Tongue (tissue), 2 donors: ENCODE data around the gene TRPV4. TPM values are rescaled to one million over a fixed set of nuclear protein-coding genes. Genes with fewer than 3 reads are reported as not detected.

Experiments used
- DNase-seq: peaks from one replicate; pipeline ENCODE4 v3.0.0-alpha.2; 2015
- total RNA-seq: library from RNA; depleted of rRNA; stranded (reverse); fragments of >200 nt; gene quantifications from one replicate; pipeline ENCODE4 v1.2.3, GENCODE V29; 2014

Gene TRPV4
- total RNA-seq, 1 donor from 2014 or later, result 3.5 TPM

DNA sequence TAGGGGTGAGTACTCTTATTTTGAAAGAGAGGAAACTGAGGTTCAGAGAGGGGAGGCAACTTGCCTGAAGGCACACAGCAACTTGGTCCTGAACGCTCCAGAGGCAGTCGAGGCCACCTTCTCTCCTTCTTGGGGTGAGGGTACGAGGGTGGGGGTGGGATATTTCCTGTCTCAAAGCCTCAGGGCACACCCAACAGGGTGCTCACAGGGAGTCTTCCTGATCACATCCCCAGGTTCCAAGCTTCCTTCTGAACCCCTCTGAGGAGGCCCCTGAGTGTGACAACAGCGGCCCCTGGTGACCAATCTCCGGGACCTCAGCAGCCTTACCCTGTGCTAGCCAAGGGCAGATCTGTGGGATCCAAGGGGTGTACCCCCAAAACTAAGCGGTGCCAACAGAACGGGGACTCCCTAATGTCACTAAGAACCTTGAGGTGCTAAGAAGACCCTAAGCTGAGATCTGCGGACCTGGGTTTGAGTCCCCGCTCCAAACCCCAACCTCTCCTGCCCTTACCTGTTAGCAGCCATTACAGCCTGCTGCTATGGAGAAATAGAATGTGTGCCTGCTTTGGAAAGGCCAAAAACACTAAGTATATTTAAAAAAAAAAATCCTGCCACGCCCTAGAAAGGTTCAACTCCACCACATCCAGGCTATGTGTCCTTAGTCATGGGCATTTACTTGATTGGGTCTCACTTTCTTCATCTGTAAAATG lies 57.9 kb downstream of the TRPV4 start:
- DNase-seq, result peak; percentile 89

GRCh38 chr12:109773384-109774011 lies 59.7 kb downstream of the TRPV4 start:
- DNase-seq, result no peak

DNA sequence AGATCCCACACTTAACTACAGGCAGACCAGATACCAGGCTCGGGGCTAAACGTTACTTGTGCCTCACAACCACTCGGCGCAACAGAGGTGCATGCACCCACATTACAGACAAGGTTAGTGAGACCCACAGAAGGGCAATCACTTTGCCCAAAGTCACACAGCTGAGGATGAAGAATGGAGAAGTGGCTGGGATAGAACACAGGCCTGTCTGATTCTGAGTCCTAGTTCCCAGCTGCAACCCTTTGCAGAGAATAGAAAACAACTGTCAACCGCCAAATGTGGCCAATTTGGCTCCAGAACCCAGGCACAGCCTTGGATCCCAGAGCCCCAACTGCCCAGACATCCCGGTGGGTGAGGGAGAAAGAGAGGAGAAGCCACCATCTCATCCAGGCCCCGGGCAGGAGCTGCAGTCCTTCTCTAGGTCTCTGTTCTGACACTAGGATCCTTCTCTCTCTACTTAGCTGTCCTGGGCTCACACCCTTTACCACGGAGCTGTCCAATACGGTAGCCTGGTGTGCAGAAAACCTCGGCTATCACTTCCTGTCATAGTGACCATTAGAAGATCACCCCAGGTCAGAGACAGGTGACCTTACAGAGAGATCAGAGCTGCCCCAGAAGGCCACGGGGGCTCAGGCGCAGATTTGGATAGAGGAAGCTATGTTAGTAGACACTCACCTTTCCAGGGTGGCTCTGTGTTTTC lies 60.4 kb downstream of the TRPV4 start:
- DNase-seq, result no peak

DNA sequence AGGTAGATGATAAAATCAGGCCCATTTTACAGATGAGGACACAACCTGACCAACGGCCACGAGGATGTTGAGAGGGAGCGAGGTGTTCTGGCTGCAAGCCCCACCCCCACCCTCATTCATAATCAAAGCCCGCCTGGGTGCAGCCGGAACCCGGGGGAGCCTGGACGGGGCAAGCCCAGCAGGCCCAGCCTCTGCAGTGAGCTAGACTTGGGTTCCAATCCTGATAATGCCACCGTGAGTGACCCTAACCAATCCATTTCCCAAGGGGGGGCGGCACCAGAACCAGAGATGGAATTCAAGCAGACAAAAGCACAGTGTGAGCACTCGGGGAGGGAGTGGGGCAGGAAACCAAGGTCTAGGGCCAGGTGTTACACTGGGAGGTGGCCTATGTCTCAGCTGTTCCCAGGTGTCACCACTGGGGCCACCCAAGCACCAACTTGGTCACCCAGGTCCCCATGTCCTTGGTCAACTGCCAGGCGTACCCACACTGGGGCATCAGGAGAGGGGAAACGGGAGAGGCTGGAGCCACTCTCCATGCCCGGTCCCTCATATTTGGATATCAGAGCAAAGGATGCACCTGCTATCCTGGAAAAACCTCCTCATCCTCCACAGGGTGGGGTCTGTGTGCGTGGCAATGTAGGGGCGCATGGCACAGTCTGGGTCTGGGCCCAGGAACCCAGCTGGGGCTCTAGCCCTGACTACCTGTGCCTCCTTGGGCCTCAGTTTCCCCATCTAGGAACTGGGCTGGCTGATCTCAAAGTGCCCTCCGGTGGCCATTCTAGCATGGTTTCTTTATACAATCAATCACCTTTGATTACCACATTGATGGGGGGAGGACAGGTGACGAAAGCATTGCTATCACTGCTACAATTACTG lies 61.2 kb downstream of the TRPV4 start:
- no peak for DNase-seq

- DNase-seq, result no peak
Measured at GRCh38 chr12:109770861-109771670, 62.1 kb downstream of the TRPV4 start.

GRCh38 chr12:109770104-109770860 lies 62.9 kb downstream of the TRPV4 start:
- peak; percentile 15 for DNase-seq

DNA sequence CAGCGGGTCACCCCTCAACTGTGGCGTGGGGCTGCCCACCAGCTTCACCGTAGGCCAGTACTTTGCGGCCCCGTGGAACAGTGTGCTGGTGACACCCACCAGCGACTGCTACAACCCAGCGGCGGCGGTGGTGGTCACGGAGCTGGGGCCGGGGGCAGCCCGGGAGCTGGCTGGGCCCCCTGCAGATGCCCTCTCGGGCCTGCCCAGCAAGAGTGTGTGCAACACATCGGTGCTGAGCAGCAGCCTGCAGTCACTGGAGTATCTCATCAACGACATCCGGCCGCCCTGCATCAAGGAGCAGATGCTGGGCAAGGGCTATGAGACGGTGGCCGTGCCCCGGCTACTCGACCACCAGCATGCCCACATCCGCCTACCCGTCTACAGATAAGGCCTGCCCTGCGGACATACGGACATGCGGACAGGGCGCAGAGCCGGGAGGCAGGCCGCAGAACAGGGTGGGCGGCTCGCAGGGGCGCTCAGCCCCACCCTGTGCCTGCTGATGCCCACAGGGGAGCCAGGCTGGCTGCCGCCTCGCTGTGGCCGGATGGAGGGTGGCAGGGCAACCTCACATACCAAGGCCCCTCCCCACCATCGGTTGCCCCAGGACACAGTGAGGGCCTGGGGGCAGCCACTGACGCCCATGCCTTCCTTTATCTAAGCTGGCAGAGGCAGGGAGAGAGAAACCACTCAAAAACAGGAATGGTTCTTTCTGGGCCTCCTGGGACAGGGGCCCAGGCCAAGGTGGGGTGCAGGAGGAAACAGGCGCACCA lies 64.1 kb downstream of the TRPV4 start:
- no peak for DNase-seq

GRCh38 chr12:109767991-109768900 lies 65.0 kb downstream of the TRPV4 start:
- DNase-seq, result no peak

GRCh38 chr12:109767456-109767855 lies 65.7 kb downstream of the TRPV4 start:
- no peak for DNase-seq

DNA sequence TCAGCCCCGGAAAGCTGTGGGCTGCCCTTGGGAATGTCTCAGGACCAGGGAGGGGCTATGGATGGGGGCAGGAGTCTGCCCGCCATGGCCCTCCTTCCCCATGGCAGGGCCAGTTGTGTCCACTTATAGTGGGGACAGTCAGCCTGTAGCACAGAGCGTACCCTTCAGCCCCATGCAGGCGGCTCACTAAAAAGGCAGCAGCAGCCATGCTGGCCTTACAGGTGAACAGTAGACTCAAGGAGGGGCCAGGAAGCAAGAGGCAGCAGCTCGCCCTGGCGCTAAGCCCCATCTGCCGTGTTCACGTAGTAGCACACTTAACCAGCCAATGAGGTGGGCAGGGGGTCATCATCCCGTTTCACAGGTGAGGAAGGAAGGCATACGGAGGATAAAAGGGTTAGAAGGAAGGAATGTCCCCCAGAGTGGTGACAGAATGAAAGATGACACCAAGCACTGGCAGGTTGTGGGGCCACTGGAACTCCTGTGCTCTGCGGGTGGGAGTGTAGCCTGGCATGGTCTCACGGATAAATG lies 66.9 kb downstream of the TRPV4 start:
- no peak for DNase-seq

- DNase-seq, result no peak
Measured at GRCh38 chr12:109765446-109765810, 67.8 kb downstream of the TRPV4 start.

GRCh38 chr12:109764776-109765445 lies 68.3 kb downstream of the TRPV4 start:
- no peak for DNase-seq

GRCh38 chr12:109764123-109764522 lies 69.1 kb downstream of the TRPV4 start:
- DNase-seq, result no peak

DNA sequence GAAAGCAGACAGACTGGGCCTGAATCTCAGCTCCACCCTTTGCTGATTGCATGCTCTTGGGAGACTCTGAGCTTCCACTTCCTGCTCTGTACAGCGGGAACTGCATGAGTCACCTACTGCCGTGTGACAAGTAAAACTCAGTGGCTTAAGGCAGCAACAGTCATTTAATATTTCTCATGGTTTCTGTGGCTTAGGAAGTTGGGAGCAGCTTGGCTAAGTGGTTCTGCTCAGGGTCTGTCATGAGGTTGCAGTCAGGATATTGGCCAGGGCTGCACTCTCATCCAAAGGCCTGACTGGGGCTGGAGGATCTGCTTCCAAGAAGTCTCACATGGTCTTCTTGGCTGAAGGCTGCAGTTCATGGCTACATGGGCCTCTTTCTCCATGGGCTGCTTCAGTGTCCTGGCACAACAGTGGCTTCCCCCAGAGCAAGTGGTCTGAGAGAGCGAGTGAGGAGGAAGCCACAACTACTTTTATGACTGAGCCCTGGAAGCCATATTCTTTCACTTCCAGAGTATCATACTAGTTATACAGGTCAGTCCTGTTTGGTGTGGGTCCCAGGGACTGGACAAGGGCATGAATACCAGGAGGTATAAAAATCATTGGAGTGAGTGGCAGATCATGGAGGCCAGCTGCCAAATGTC lies 69.9 kb downstream of the TRPV4 start:
- DNase-seq, result no peak

- DNase-seq, result no peak
Measured at GRCh38 chr12:109762673-109763191, 70.5 kb downstream of the TRPV4 start.

DNA sequence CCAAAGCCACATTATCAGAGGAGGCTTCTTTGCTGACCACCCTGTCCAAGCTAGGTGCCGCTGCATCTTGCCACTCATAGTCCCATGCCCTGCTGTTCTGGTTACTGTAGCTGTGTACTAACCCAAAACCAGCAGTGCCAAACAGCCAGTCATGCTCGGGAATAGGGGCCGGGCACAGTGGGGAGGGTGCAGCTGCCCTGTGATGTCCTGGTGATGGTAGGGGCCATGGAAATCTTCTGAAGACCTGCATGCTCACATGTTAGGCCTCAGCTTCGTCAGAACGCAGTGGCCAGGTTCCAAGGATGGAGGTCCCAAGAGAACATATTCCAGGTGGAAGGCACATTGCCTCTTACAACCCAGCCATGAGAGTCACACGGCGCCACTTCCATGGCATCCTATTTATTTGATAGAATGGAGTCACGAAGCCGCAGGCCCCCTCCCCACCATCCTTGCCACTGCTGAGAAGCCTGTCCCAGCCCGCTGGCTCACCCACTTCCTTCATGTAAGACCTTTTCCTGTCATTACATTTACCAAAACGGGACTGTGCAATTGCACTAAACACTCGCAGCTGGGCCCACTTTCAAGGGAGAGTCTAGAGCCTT lies 71.0 kb downstream of the TRPV4 start:
- no peak for DNase-seq
